Measurements from ENCODE around the gene KIRREL3.

KIRREL3 gene

DNA sequence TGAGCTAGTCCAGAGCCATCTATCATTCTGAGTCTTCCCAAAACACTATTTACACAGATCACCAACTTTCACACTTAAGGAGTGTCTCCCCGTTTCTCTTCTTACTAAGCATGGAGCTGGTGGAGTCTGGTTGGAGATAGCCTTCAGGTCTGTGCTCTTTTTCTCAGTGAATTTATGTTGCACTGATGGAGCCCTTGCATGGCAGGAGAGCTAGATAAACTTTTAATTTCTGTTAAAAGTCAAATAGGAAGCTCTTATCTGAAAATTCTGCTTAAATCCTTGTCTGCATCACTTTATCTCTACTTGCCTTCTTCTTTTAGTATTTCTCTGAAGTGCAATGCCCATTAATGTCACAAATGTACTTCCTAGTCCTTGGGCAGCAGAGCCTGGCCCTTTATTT lies 581.7 kb downstream of the KIRREL3 start:
- no peak overlapping the region for H3K4me3 ChIP-seq (ENCODE audit: low read length)
- DNase-seq (ENCODE audit: low read depth): no peak
- TF ChIP-seq, protein P1, sequence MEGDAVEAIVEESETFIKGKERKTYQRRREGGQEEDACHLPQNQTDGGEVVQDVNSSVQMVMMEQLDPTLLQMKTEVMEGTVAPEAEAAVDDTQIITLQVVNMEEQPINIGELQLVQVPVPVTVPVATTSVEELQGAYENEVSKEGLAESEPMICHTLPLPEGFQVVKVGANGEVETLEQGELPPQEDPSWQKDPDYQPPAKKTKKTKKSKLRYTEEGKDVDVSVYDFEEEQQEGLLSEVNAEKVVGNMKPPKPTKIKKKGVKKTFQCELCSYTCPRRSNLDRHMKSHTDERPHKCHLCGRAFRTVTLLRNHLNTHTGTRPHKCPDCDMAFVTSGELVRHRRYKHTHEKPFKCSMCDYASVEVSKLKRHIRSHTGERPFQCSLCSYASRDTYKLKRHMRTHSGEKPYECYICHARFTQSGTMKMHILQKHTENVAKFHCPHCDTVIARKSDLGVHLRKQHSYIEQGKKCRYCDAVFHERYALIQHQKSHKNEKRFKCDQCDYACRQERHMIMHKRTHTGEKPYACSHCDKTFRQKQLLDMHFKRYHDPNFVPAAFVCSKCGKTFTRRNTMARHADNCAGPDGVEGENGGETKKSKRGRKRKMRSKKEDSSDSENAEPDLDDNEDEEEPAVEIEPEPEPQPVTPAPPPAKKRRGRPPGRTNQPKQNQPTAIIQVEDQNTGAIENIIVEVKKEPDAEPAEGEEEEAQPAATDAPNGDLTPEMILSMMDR (IDR thresholded peaks at IDR 0.05; ENCODE audit: insufficient read depth, low read depth, low read length, missing control alignments): no peak

DNA sequence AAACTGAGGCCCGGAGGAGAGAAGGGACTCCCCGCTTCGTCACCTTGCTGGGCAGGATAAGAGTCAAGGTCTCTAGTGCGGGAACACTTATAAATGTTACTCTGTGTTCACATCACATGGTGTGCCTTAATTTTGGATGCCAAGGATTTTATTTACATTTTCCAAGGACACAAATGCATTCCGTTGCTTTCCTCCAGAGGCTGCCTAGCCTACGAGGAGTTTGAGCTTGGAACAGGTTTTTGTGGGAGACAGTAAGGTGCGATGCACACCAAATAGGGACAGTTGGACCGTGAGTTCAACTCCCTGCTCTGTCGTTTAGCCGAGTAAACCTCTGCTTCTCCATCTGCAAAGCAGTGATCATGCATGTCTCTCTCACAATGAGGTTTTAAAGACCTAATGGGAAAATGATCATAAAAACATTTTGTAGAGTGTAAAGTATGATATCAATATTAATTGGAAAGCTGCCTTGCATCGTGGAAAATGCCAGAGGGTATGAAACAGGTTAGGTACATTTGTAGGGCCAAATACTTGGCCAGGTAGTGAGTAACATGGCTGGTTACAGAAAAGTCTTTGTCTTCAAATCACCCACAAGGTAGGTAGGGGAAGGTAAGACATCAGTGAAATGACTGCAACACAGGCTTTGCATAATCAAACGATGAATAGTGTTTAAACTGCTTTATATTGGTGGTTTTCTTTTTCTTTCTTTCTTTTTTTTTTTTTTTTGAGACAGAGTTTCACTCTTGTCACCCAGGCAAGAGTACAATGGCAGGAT lies 583.3 kb downstream of the KIRREL3 start:
- peak overlapping the region; percentile 23 for H3K4me3 ChIP-seq (ENCODE audit: low read length)
- peak; percentile 60 for DNase-seq (ENCODE audit: low read depth)
- TF ChIP-seq, protein P1 (IDR thresholded peaks at IDR 0.05; ENCODE audit: insufficient read depth, low read depth, low read length, missing control alignments): no peak

DNA sequence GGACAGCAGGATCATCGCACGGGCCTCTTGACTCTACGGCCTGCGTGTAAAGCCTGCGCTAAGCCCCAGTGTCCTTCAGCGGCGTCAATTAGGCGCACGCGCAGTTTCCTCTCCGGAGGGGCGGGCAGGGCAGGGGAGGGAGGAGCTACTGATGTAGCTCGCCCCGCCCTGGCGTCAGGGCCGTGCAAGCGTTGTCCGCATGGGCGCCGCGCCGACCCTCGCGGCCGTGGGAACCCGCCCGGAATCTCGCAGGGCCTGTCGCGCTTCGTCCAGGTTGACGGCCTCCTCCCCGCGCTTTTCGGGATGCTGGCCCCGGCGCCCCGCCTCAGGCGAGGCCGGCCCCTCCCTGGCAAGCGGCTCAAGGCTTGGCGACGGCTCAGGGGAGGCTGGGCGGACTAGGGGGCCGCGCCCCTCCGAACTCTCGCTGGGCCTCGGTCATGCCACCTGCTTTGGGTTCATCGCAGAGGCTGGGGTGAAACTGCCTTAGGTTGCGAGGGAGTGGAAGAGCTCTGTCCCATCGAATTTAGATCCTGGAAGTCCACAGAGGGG lies 584.0 kb downstream of the KIRREL3 start:
- peak overlapping the region; percentile 23 for H3K4me3 ChIP-seq (ENCODE audit: low read length)
- TF ChIP-seq, protein P1 (IDR thresholded peaks at IDR 0.05; ENCODE audit: insufficient read depth, low read depth, low read length, missing control alignments): no peak
- peak; percentile 67 for DNase-seq (ENCODE audit: low read depth)

DNA sequence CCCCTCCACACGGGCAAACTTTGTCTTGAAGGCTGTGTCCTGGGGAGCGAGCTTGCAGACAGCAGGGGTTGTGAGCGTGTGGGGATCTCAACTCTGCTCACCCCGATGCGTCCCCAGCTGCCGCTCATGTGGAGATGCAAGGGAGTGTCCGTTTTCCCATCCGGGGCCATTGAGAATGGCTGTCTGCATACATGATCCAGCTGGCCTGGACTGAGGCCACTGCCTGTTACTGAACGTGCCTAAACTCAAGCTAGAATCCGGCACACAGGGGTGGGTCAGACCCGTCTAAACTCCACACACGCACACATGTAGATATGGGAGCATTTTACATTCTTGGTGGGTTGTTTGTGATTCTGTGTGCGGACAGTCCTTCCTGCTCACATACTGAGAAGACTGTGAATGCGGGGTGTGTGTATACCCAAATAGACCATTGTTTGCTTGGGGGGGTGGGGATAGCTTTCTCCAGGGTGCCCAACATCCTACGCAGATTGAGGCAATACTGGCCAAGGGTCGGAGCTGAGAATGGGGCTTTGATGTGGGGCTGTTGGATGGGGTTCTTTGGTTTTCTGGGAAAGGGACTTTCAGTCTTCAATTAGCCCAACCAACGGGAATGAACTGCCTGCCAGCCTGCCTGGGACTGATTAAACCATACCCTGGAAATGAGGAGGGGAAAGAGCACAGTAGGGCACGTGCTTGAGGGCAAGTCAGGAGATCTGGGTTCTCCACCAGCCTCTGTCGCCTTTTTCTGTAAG lies 584.7 kb downstream of the KIRREL3 start:
- TF ChIP-seq, protein P1 (IDR thresholded peaks at IDR 0.05; ENCODE audit: insufficient read depth, low read depth, low read length, missing control alignments): no peak
- peak overlapping the region; percentile 23 for H3K4me3 ChIP-seq (ENCODE audit: low read length)
- DNase-seq (ENCODE audit: low read depth): no peak

DNA sequence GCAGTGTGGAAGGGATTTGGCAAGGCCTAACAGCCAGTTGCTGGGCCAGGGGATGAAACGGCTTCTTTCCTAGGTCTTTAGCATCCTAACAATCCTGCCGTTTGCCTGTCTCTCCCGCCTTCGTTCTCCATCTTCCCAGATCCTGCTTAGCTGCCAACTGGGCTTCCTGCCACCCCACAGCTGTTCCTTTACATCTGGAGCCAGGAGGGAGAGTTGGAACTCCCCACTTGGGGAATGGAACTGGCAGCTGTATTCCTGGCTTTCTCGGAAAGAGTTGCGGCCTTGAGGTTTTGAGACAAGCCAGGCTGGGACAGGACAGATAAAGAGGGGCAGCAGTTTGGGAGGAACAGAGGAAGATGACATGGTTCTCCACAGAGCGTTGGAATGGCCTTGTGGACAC lies 585.4 kb downstream of the KIRREL3 start:
- H3K4me3 ChIP-seq (ENCODE audit: low read length): no peak overlapping the region
- TF ChIP-seq, protein P1 (IDR thresholded peaks at IDR 0.05; ENCODE audit: insufficient read depth, low read depth, low read length, missing control alignments): no peak
- no peak for DNase-seq (ENCODE audit: low read depth)

DNA sequence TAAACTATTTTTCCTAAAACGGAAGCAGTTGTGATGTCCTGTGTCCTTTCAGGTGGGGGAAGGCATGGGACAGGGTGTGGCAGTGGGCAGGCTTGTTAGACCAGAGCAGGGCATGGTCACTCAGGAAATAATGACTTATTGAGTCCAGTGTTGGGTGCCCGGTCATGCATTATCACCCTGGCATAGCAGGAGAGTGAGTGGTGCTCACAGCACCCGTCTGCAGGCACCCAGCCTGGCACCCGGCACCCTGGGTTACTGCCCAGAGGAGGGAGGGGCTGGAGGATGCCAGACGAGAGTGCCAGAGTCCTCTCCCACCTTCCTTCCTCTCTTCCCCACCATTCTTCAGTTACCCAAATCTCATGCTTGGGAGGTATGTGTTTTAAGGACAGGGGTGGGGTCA lies 586.0 kb downstream of the KIRREL3 start:
- TF ChIP-seq, protein P1 (IDR thresholded peaks at IDR 0.05; ENCODE audit: insufficient read depth, low read depth, low read length, missing control alignments): no peak
- no peak overlapping the region for H3K4me3 ChIP-seq (ENCODE audit: low read length)

More for the DNA sequence above, 586.0 kb downstream of the KIRREL3 start:
- no peak for DNase-seq (ENCODE audit: low read depth)

All from epithelial cell of esophagus (primary cell).